ENCODE measurements around the gene AFAP1L2.

Gene AFAP1L2

GRCh38 chr10:114291516-114291915 lies 112.8 kb downstream of the AFAP1L2 start:
- DNase-seq (ENCODE audit: low read depth in 2 of 2): no peak

DNA sequence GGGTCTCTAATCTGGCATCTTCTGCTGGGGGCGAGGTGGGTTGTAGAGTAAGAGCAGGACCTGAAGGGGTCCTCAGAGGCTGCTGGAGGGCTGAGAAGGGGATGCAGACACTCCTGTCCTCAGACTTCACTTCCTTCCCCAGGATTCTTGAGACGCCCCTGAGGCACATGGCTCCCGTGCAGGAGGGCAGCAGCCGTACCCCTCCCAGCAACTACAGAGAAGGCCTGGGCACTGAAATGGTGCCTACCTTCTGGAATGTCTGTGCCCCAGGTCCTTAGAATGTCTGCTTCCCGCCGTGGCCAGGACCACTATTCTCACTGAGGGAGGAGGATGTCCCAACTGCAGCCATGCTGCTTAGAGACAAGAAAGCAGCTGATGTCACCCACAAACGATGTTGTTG lies 113.2 kb downstream of the AFAP1L2 start:
- DNase-seq (ENCODE audit: low read depth in 2 of 2): no peak

DNA sequence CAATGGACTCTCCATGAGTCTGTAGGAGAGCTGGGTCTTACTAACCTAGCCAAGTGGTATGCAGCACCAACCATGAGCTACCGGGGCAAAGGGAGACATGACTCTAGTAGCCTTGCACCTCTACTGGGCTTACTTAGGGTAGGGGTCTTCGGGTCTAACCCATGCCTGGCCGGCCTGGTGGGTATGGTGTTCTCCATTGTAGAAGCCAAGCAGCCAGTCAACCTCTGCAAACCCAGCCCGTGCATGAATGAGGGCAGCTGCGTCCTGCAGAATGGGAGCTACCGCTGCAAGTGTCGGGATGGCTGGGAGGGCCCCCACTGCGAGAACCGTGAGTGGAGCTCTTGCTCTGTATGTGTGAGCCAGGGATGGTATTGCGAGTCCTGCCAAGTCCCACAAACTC lies 114.3 kb downstream of the AFAP1L2 start:
- DNase-seq (ENCODE audit: low read depth in 2 of 2): no peak

DNA sequence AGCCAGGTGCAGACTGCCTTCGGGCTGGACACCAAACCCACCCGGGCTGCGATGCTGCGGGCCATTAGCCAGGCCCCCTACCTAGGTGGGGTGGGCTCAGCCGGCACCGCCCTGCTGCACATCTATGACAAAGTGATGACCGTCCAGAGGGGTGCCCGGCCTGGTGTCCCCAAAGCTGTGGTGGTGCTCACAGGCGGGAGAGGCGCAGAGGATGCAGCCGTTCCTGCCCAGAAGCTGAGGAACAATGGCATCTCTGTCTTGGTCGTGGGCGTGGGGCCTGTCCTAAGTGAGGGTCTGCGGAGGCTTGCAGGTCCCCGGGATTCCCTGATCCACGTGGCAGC lies 115.2 kb downstream of the AFAP1L2 start:
- DNase-seq (ENCODE audit: low read depth in 2 of 2): no peak

DNA sequence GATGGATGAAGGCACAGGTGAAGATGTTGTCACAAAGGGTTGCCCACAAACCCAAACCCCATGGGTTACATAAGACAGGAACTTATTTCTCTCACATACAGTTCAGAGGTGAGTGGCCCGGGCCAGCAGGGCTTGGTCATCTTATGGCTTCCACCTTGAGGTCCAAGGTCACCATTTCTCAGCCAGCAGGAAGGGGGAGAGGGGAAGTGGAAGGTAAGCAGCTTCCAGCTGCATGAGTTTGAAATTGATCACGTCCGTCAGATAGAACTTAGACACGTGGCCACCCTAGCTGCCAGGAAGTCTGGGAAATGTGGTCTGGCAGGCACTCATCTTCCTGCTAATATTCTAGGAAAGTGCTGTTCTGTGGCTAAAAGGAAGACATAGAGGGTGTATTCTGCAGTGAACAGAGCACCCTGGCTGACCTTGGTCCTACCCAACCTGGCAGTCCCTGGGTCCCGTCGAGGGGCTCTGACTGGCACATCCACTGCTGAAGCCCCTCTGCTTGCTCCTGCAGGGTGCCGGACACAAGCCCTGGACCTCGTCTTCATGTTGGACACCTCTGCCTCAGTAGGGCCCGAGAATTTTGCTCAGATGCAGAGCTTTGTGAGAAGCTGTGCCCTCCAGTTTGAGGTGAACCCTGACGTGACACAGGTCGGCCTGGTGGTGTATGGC lies 115.7 kb downstream of the AFAP1L2 start:
- no peak for DNase-seq (ENCODE audit: low read depth in 2 of 2)

GRCh38 chr10:114286921-114287320 lies 117.4 kb downstream of the AFAP1L2 start:
- DNase-seq (ENCODE audit: low read depth in 2 of 2): no peak

DNA sequence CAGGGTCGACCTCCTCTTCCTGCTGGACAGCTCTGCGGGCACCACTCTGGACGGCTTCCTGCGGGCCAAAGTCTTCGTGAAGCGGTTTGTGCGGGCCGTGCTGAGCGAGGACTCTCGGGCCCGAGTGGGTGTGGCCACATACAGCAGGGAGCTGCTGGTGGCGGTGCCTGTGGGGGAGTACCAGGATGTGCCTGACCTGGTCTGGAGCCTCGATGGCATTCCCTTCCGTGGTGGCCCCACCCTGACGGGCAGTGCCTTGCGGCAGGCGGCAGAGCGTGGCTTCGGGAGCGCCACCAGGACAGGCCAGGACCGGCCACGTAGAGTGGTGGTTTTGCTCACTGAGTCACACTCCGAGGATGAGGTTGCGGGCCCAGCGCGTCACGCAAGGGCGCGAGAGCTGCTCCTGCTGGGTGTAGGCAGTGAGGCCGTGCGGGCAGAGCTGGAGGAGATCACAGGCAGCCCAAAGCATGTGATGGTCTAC lies 118.3 kb downstream of the AFAP1L2 start:
- DNase-seq (ENCODE audit: low read depth in 2 of 2): no peak

GRCh38 chr10:114284346-114285071 lies 119.8 kb downstream of the AFAP1L2 start:
- DNase-seq (ENCODE audit: low read depth in 2 of 2): no peak

DNA sequence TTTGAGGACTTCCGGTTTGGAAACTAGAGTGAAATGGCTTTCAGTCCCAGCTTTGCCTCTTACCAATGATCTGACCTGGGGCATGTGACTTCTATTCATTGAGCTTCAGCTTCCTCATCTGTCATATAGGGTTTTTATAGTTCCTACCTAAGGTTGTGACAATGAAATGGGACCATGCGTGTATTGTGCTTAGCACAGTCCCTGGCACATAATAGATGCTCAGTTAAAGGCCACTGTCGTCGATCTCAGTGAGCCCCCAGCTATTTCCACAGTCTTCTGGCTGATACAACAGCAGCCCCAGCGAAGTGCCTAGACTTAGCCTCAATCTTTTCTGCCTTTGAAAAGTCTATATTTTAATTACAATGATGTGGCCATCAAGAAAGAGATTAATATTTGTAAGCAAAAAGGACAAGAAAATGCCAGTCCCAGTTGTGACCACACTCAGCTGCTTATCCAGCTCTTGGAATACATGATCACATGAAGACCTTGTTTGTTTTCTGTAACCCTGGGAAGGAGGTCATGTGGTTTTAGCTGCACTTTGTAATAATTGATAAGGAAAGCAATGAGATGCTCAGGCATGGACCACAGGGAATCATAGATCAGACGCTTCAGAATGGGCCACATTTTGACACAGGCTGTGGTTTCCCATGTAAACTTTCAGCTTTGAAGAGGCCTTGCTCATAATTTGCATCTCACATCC lies 120.6 kb downstream of the AFAP1L2 start:
- no peak for DNase-seq (ENCODE audit: low read depth in 2 of 2)

DNA sequence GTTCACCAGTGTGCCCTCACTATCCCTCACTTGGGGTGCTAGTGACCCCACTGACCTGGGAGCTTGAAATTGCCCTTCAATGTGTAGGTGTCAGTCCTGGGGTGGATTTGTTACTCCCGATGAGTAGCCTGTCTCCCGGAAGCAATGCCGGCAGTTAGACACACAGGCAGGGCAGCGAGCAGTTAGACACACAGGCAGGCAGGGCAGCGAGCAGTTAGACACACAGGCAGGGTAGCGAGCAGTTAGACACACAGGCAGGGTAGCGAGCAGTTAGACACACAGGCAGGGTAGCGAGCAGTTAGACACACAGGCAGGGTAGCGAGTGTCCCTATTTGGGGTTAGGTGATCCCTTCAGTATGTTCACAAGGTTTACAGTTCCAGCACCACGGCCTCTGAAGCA lies 121.2 kb downstream of the AFAP1L2 start:
- no peak for DNase-seq (ENCODE audit: low read depth in 2 of 2)

DNA sequence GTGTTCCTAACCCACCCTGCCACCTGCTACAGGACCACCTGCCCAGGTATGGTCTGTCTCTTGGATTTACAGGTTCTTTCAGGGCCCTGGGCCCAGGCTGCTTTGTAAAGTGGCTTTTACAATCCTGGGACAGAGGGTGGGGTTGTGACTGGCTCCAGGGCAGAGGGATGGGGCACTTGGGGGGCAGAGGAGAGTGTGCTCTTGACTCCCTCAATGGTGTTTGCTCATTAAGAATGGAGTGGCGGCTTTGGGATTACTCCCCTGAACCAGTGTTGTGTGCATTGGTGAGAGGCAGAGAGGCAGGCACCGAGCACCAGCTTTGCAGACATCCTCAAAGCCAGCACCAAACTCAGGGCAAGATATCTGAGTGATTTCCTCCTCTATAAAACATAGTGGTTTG lies 121.8 kb downstream of the AFAP1L2 start:
- no peak for DNase-seq (ENCODE audit: low read depth in 2 of 2)

GRCh38 chr10:114281461-114281860 lies 122.8 kb downstream of the AFAP1L2 start:
- DNase-seq (ENCODE audit: low read depth in 2 of 2): no peak

DNA sequence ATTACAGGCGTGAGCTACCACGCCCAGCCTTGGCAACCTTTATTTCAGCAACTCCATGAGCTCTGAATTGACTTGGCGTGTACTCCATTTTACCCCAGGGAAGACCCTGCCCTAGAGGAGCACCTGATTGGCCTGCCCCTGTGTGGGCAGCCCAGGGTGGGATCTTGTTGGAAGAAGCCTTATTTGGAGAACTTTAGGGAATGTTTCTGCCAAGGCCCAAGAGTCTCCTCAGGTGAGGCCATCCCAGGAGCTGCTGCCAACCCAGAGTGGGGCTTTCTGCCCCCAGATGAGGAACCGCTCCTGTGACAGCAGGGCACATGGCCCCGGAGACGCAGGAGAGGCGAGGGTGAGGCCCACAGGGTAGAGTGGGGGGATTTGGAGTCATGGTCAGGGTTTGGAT lies 123.3 kb downstream of the AFAP1L2 start:
- DNase-seq (ENCODE audit: low read depth in 2 of 2): no peak

DNA sequence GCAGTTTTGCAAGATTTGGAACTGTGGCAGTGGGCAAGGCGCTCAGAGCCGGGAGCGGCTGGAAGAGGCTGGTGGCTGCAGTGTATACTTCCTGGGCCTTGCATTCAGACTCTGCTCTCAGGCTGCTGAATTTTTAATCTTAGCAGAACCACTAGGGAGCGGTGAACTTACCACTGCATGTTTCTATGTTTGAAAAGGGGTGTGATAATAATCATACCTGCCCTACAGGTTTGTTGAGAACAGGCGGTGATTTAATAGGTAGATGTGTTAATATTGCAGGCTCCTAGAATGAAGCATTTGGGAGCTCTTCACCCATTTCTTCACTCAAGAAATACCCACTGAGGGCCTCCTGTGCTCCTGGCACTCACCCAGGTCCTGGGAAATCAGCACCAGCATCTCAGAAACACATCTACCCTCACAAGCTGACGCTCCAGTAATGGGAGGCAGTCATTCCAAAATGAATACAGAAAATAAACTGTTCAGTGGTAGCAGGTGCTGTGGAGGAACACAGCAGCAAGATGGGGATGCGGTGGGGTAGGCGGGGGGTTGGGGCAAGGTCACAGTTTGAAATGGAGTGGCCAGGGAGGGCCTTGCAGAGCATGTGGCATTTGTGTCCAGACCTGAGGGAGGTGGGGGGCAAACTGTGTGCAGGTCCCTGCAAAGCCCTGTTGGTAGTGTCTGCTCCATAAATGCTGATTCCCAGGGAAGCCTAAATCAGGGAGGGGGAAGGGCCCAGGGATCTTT lies 124.2 kb downstream of the AFAP1L2 start:
- DNase-seq (ENCODE audit: low read depth in 2 of 2): no peak

DNA sequence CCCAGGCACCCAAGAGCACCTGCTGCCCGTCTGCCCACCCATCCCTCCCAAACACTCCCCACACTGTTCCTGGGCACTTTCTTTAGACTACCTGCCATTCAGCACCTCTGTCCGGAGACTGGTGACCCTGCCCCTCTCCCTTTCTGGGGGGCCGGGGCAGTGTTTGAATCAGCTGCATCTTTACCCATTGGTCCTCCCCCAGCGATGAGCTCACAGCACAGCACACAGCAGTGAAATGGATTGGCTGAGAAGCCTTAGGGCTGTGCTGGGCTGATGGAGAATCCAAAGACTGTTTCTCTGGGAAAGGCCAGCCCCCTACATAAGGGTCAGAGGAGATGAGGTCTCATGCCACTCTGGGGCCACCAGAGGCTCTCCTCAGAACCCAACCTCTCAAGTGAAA lies 125.0 kb downstream of the AFAP1L2 start:
- no peak for DNase-seq (ENCODE audit: low read depth in 2 of 2)

DNA sequence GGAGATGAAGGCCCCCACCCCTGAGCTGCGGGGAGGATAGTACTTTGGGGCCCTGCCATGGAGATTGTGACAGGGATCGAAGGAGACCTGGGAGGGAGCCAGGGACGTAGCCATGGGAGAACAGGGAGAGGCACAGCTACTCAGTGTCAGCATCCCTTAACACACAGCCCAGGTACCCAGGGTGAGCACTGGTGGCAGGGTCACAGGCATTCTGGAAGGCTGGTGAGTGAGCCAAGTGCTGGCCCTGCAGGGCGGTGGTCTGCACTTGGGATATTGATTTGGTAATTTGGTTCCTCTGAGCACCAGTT lies 125.5 kb downstream of the AFAP1L2 start:
- DNase-seq (ENCODE audit: low read depth in 2 of 2): no peak

DNA sequence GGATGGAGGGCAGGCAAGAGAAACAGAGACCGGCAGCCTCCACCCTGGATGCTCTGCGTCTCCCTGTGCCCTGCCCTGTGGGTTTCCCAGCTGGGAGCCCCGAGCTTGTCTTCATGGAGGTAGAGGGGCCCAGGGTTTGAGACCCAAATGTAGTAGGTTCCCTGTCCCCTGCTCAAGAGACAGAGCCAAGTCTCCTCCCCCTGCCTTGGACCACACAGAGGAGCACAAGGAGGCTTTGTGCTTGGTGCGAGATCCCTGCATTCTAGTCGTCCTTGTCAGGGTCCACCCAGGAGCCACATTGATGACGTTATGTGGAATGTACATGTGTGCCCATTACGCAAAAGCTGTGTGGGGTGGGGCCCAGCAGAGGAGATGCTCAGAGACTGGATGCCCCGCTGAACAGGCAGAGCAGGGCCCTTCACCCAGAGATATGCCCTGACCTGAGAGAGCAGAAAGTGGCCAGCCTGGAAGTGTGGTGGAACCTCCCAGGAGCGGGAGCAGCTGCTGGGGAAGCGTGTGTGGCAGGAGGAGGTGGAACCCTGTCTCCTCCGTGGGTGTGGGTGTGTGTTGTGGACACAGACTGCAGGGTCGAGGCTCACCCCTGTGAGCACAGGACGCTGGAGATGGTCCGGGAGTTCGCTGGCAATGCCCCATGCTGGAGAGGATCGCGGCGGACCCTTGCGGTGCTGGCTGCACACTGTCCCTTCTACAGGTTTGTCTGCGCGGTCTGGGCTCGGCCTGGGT lies 126.0 kb downstream of the AFAP1L2 start:
- no peak for DNase-seq (ENCODE audit: low read depth in 2 of 2)

GRCh38 chr10:114276671-114277070 lies 127.6 kb downstream of the AFAP1L2 start:
- no peak for DNase-seq (ENCODE audit: low read depth in 2 of 2)

GRCh38 chr10:114276066-114276465 lies 128.2 kb downstream of the AFAP1L2 start:
- DNase-seq (ENCODE audit: low read depth in 2 of 2): no peak

GRCh38 chr10:114274616-114275453 lies 129.5 kb downstream of the AFAP1L2 start:
- DNase-seq (ENCODE audit: low read depth in 2 of 2): no peak

DNA sequence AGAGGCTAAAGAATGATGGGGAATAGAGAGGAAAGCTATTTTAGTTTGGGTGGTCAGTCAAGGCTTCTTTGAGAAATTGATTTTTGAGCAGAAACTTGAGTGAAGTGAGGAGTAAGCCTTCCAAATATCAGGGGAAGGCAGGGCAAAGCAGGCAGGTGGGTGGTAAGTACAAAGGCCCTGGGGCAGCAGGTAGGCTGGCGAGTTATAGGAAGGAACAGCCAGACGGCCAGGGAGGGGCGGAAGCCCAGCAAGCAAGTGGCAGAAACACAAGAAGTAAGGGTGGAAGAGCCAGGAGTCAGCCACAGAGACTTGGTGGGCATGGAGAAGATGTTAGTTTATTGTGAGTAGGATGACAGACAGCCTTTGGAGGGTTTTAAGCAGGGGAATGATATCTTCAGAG lies 130.4 kb downstream of the AFAP1L2 start:
- no peak for DNase-seq (ENCODE audit: low read depth in 2 of 2)
